Nephron (organoid): ENCODE measurements around the gene FCF1.

Source experiments
- H3K27ac Mint-ChIP-seq, 3 experiments: 2 replicates each; pipeline ENCODE4 v1.8.0; 2020; ENCODE audit warnings: mixed read lengths in 3 of 3, mild to moderate bottlenecking in 2 of 3, moderate library complexity in 1 of 3
- H3K27me3 Mint-ChIP-seq: 2 replicates; pipeline ENCODE4 v1.8.0; 2021; ENCODE audit warnings: low read depth, mild to moderate bottlenecking, moderate library complexity, mixed read lengths
- H3K36me3 Mint-ChIP-seq: 2 replicates; pipeline ENCODE4 v1.8.0; 2020; ENCODE audit warnings: low read depth, mixed read lengths
- H3K4me1 Mint-ChIP-seq: 2 replicates; pipeline ENCODE4 v1.8.0; 2020; ENCODE audit warnings: mixed read lengths
- H3K4me3 Mint-ChIP-seq, 3 experiments: 2 replicates each; pipeline ENCODE4 v1.8.0; 2020; ENCODE audit warnings: mild to moderate bottlenecking in 3 of 3, mixed read lengths in 3 of 3, moderate library complexity in 2 of 3
- H3K9me3 Mint-ChIP-seq: 2 replicates; pipeline ENCODE4 v1.8.0; 2020; ENCODE audit warnings: mixed read lengths
- TF ChIP-seq, protein P1 (sequence below), 3 experiments: fragments of 200-600 bp; sonication (generic); IDR thresholded peaks; one replicate each; pipeline ENCODE4 v1.5.0; 2021; ENCODE audit warnings: antibody characterized with exemption in 3 of 3; ENCODE audit not compliant: unreplicated experiment in 3 of 3

The FCF1 gene

DNA sequence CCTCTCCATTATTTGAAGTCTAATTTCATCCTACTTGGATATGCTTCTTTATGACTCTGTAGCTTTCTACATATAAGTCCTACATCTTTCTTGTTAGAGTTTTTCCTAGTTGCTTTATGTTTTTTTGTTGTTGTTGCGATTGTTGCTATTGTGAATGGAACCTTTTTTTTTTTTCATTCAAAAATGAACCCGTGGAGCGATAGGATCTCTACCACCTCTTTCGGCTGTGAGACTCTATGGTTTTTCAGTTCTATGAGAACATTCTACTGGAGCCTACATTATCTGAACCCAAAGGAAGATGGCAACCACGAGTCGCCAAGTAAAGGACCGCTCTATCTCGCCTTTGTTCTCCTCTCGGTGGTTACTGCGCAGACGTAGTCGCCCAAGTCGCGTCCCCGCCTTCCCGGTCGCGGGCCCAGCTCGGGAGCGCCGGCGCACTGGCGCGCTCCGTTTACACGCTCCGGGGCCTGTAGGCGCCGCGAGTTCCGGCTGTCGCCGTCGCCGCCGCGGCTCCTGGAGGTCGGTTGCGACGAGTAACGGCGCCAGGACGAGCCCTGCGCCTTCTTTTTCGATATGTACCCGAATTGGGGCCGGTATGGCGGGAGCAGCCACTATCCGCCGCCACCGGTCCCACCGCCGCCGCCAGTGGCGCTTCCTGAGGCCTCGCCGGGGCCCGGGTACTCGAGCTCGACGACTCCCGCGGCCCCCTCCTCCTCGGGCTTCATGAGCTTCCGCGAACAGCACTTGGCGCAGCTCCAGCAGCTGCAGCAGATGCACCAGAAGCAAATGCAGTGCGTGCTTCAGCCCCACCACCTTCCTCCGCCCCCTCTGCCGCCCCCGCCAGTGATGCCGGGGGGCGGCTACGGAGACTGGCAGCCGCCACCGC lies 50.2 kb downstream of the FCF1 start, which contains the start of gene YLPM1:
Gene YLPM1 (plus strand): TSS at position 400 of the 886 bp plus-strand sequence. CDS start 174 bp downstream, at position 574.
- TF ChIP-seq, protein P1, sequence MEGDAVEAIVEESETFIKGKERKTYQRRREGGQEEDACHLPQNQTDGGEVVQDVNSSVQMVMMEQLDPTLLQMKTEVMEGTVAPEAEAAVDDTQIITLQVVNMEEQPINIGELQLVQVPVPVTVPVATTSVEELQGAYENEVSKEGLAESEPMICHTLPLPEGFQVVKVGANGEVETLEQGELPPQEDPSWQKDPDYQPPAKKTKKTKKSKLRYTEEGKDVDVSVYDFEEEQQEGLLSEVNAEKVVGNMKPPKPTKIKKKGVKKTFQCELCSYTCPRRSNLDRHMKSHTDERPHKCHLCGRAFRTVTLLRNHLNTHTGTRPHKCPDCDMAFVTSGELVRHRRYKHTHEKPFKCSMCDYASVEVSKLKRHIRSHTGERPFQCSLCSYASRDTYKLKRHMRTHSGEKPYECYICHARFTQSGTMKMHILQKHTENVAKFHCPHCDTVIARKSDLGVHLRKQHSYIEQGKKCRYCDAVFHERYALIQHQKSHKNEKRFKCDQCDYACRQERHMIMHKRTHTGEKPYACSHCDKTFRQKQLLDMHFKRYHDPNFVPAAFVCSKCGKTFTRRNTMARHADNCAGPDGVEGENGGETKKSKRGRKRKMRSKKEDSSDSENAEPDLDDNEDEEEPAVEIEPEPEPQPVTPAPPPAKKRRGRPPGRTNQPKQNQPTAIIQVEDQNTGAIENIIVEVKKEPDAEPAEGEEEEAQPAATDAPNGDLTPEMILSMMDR (IDR thresholded peaks at IDR 0.05; ENCODE audit: unreplicated experiment in 3 of 3), result peak; percentile 49 to 65 (median 58)
- Mint-ChIP-seq H3K4me3 (peak within 1 kb of the TSS; percentile 92 to 100 (median 97)), H3K36me3 (peaks cover 21% of the 10 kb centered on the region), H3K27ac (peak within 1 kb of the TSS; percentile 88 to 96 (median 95)), H3K4me1 (peaks cover 36% of the 10 kb centered on the region), H3K9me3 (no peaks in the 10 kb centered on the region), H3K27me3 (no peaks in the 10 kb centered on the region)

DNA sequence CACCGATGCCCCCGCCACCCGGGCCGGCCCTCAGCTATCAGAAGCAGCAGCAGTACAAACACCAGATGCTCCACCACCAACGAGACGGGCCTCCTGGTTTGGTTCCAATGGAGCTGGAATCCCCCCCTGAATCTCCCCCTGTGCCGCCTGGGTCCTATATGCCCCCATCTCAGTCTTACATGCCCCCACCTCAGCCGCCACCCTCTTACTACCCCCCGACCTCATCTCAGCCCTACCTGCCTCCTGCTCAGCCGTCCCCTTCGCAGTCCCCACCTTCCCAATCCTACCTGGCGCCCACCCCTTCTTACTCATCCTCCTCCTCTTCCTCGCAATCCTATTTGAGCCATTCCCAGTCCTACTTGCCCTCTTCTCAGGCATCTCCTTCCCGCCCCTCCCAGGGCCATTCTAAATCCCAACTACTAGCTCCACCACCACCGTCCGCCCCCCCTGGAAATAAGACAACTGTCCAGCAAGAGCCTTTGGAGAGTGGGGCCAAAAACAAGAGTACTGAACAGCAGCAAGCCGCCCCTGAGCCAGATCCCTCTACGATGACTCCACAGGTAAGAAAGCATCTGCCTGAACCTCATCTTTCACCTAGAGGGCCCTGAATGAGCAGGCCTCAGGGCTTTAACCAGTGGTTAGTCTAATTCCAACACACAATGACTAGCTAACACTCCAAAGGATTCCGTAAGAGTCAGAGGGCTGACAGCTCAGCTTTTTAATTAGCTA lies 51.0 kb downstream of the FCF1 start:
- Mint-ChIP-seq H3K27me3 (no peaks in the 10 kb centered on the region), H3K36me3 (peaks cover 27% of the 10 kb centered on the region), H3K4me1 (peaks cover 41% of the 10 kb centered on the region), H3K27ac (peak overlapping the region; percentile 88 to 96 (median 95)), H3K9me3 (no peaks in the 10 kb centered on the region), H3K4me3 (peak overlapping the region; percentile 92 to 100 (median 97))
- TF ChIP-seq, protein P1 (IDR thresholded peaks at IDR 0.05; ENCODE audit: unreplicated experiment in 3 of 3), result no peak

DNA sequence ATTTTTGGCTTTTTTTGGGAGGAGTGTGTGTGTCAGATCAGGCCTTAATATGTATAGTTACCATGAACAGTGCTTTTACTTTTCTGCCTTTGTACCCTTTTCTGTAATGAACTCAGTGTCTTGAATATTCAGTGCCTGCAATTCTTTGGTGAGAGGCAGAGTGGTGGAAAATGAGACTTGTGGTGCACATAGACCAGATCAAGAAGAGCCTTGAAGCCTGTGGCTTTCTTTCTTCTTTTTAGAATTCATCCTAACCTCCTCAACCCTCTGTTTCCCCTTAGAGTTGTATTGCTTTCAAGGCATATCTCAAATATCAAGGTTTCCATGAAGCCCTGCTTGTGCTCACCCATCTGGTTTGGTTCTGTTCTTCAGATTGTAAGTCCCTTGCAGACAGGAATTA lies 52.8 kb downstream of the FCF1 start:
- Mint-ChIP-seq H3K27me3 (no peaks in the 10 kb centered on the region), H3K27ac (peak overlapping the region; percentile 4 to 95 (median 39)), H3K36me3 (peaks cover 28% of the 10 kb centered on the region), H3K9me3 (no peaks in the 10 kb centered on the region), H3K4me1 (peaks cover 41% of the 10 kb centered on the region), H3K4me3 (peak overlapping the region; percentile 92 to 100 (median 97))
- TF ChIP-seq, protein P1 (IDR thresholded peaks at IDR 0.05; ENCODE audit: unreplicated experiment in 3 of 3), result no peak

DNA sequence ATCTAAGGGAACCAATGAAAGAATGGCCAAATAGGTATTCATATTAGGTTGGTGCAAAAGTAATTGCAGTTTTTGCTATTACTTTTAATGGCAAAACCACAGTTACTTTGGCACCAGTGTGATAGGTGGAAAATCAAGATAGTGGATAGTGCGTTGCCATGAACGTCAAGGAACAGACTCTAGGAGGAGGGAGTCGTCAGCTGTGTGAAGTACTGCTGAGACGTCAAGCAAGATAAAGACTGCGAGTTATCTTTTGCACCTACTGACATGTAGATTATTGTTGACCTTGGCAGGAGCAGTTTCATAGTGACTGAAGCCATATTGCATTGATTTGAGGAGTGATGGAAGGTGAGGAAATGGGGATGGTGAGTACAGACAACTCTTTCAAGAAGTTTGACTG lies 58.5 kb downstream of the FCF1 start:
- H3K27me3 Mint-ChIP-seq, result no peaks in the 10 kb centered on the region
- no peaks in the 10 kb centered on the region for H3K9me3 Mint-ChIP-seq
- H3K36me3 Mint-ChIP-seq, result peaks cover 27% of the 10 kb centered on the region
- peaks cover 17% of the 10 kb centered on the region for H3K4me1 Mint-ChIP-seq
- TF ChIP-seq, protein P1 (IDR thresholded peaks at IDR 0.05; ENCODE audit: unreplicated experiment in 3 of 3), result no peak
- H3K4me3 Mint-ChIP-seq, result no peak overlapping the region
- peak overlapping the region in 1 of 3 experiments; percentile 8 for H3K27ac Mint-ChIP-seq

DNA sequence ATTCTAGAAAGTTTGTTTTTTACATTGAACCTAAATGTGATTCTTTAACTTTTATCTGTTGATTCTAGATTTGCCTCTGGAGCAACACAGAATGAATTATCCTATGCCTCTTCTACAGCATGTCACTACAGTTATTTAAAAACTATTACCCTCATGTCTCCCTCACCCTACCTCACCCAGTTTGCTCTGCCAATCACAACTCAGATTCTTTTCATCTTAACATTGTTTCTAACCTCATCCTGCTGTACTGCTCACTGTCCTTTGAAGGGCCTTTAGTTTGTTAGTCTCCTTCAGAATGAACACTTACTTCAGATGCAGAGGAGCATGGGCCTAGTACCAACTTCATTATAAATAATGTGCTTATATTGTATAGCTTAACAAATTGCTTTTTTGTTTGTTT lies 71.7 kb downstream of the FCF1 start:
- Mint-ChIP-seq H3K4me1 (no peaks in the 10 kb centered on the region), H3K27me3 (no peaks in the 10 kb centered on the region), H3K9me3 (peaks cover 2% of the 10 kb centered on the region), H3K36me3 (peaks cover 79% of the 10 kb centered on the region), H3K27ac (no peak overlapping the region), H3K4me3 (no peak overlapping the region)
- TF ChIP-seq, protein P1 (IDR thresholded peaks at IDR 0.05; ENCODE audit: unreplicated experiment in 3 of 3), result no peak
